Measurements from ENCODE around the gene DYRK4.

Gene DYRK4

GRCh38 chr12:4630262-4630661 lies 68.3 kb downstream of the DYRK4 start:
- DNase-seq: no peak

- no peak for DNase-seq
Measured at GRCh38 chr12:4643747-4644146, 81.7 kb downstream of the DYRK4 start.

GRCh38 chr12:4645023-4645422 lies 83.0 kb downstream of the DYRK4 start:
- no peak for DNase-seq

GRCh38 chr12:4648104-4648500 lies 86.1 kb downstream of the DYRK4 start:
- DNase-seq: no peak

GRCh38 chr12:4648501-4649357 lies 86.7 kb downstream of the DYRK4 start, which contains the start of the genes AKAP3 and NDUFA9:
TSS of gene AKAP3 (minus strand) at chr12:4649051. CDS start at chr12:4638196, 10,855 bp downstream.
TSS of gene NDUFA9 (plus strand) at chr12:4649114. CDS start at chr12:4649127, 13 bp downstream.
- DNase-seq: peak; percentile 82 to 86

- no peak for DNase-seq
Measured at GRCh38 chr12:4649358-4649661, 87.3 kb downstream of the DYRK4 start.

GRCh38 chr12:4653257-4653656 lies 91.2 kb downstream of the DYRK4 start:
- DNase-seq: no peak

GRCh38 chr12:4653691-4654090 lies 91.7 kb downstream of the DYRK4 start:
- DNase-seq: no peak
